ENCODE data around the gene HEG1. TPM values are rescaled to one million over a fixed set of nuclear protein-coding genes. Genes with fewer than 3 reads are reported as not detected.
A peak's percentile ranks its signal among the peaks of the same experiment; 100 is the strongest.

Gene HEG1
- total RNA-seq, 6 experiments from 2014 or later = 3.5 to 14.9 (median 10.8) TPM

GRCh38 chr3:124935794-124936542, 119.8 kb downstream of the HEG1 start:
- H3K9me3 ChIP-seq = no peaks in the 10 kb centered on the region
- ATAC-seq = no peak
- TF ChIP-seq, protein P1, sequence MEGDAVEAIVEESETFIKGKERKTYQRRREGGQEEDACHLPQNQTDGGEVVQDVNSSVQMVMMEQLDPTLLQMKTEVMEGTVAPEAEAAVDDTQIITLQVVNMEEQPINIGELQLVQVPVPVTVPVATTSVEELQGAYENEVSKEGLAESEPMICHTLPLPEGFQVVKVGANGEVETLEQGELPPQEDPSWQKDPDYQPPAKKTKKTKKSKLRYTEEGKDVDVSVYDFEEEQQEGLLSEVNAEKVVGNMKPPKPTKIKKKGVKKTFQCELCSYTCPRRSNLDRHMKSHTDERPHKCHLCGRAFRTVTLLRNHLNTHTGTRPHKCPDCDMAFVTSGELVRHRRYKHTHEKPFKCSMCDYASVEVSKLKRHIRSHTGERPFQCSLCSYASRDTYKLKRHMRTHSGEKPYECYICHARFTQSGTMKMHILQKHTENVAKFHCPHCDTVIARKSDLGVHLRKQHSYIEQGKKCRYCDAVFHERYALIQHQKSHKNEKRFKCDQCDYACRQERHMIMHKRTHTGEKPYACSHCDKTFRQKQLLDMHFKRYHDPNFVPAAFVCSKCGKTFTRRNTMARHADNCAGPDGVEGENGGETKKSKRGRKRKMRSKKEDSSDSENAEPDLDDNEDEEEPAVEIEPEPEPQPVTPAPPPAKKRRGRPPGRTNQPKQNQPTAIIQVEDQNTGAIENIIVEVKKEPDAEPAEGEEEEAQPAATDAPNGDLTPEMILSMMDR (IDR thresholded peaks at IDR 0.05) = no peak
- no peak for TF ChIP-seq POLR2A (IDR thresholded peaks at IDR 0.05)
- H3K27ac ChIP-seq = no peak overlapping the region
- WGBS (ENCODE audit: insufficient coverage, low coverage, low lambda C conversion rate, missing lambda C conversion rate) = 78% methylated on average over 3 of the region's 5 CpGs
- DNase-seq = no peak
- no peak overlapping the region for H3K4me3 ChIP-seq
- no peaks in the 10 kb centered on the region for H3K27me3 ChIP-seq
- intact Hi-C loops (cut with DNase I) = no loop called here
- H3K36me3 ChIP-seq = no peaks in the 10 kb centered on the region
- no peaks in the 10 kb centered on the region for H3K4me1 ChIP-seq

DNA sequence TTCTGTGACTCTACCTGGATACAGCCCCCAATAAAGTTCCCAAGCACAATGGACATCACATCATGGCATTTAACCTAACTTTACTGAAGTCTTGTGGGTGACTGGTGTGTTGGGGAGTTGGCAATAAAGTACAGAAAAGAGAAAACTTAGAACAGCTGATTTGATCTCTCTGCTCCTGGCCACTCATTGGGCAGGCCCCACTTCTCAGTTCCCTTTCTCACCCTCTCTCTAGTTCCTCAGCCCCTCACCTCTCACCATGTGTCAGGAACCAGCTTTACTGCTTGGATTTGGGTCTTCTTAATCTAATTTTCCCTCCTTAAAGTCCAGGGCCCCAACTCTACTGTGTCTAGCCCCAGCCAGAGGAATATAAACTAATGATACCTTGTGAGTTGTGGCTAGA, 120.5 kb downstream of the HEG1 start:
- intact Hi-C loops (cut with DNase I) = no loop called here
- DNase-seq (no peak), ATAC-seq (peak in 2 of 4 donors; percentile 29)
- H3K27me3 ChIP-seq = no peaks in the 10 kb centered on the region
- TF ChIP-seq, protein P1 (IDR thresholded peaks at IDR 0.05) = no peak
- no peak for TF ChIP-seq POLR2A (IDR thresholded peaks at IDR 0.05)
- H3K9me3 ChIP-seq = no peaks in the 10 kb centered on the region
- H3K27ac ChIP-seq = no peak overlapping the region
- no peaks in the 10 kb centered on the region for H3K36me3 ChIP-seq
- no peaks in the 10 kb centered on the region for H3K4me1 ChIP-seq
- no peak overlapping the region for H3K4me3 ChIP-seq

DNA sequence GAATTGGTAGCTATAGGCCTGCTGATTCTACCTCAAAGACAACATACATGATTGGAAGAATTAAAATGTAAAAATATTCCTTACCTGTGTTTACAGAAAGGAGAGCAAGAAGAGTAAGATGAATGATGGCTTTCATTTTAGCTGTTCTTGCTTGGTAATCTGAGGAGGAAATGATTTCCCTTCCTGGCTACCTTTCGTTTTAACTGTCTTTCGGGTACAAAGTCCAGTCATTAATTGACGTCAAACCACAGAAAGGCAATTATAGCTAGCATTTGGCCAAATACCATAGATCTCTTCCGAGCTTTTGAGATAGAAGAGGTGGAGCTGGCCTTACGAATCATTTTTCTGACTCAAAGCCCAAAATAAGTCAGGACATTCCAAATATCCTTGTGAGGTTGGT, 121.2 kb downstream of the HEG1 start, which contains the start of gene MUC13:
MUC13 (minus strand) TSS at position 175 of the 400 bp plus-strand sequence; CDS start at position 136, 39 bp downstream.
- no peak for TF ChIP-seq POLR2A (IDR thresholded peaks at IDR 0.05)
- TF ChIP-seq, protein P1 (IDR thresholded peaks at IDR 0.05) = no peak
- whole genome bisulfite sequencing (ENCODE audit: insufficient coverage, low coverage, low lambda C conversion rate, missing lambda C conversion rate) = 35% methylated on average over 5 of the region's 5 CpGs
- intact Hi-C loops (cut with DNase I) = no loop called here
- Histone ChIP-seq H3K4me3 (no peak within 1 kb of the TSS), H3K4me1 (no peaks in the 10 kb centered on the region), H3K9me3 (no peaks in the 10 kb centered on the region), H3K27ac (no peak within 1 kb of the TSS), H3K27me3 (no peaks in the 10 kb centered on the region), H3K36me3 (no peaks in the 10 kb centered on the region)
- DNase-seq (no peak), ATAC-seq (peak in 1 of 4 donors; percentile 70)

- peak; percentile 82 to 87 (median 85) for ATAC-seq
These were observed 127.2 kb downstream of the HEG1 start for GRCh38 chr3:124928333-124929202.

More at GRCh38 chr3:124928333-124929202, 127.2 kb downstream of the HEG1 start:
- Histone ChIP-seq H3K4me1 (no peaks in the 10 kb centered on the region), H3K36me3 (no peaks in the 10 kb centered on the region), H3K9me3 (no peaks in the 10 kb centered on the region), H3K4me3 (no peak overlapping the region), H3K27me3 (no peaks in the 10 kb centered on the region), H3K27ac (no peak overlapping the region)
- TF ChIP-seq, protein P1 (IDR thresholded peaks at IDR 0.05) = peak; percentile 75 to 83 (median 78)
- no peak for TF ChIP-seq POLR2A (IDR thresholded peaks at IDR 0.05)
- peak in 2 of 3 donors; percentile 54 to 64 for DNase-seq
- intact Hi-C loops (cut with DNase I) = no loop called here
- WGBS (ENCODE audit: insufficient coverage, low coverage, low lambda C conversion rate, missing lambda C conversion rate) = 11% methylated on average over 4 of the region's 4 CpGs
